EL (cell line): ENCODE data around the gene GOLGA6L7.
A peak's percentile ranks its signal among the peaks of the same experiment; 100 is the strongest.
"Not testable (repeated sequence)": the region's sequence is repeated elsewhere in the genome, so short reads cannot be mapped to it uniquely, and the experiment has no call there.

Experiments
- DNase-seq: peaks from one replicate; pipeline ENCODE4 v3.0.0-alpha.2; 2016

Gene GOLGA6L7, protein sequence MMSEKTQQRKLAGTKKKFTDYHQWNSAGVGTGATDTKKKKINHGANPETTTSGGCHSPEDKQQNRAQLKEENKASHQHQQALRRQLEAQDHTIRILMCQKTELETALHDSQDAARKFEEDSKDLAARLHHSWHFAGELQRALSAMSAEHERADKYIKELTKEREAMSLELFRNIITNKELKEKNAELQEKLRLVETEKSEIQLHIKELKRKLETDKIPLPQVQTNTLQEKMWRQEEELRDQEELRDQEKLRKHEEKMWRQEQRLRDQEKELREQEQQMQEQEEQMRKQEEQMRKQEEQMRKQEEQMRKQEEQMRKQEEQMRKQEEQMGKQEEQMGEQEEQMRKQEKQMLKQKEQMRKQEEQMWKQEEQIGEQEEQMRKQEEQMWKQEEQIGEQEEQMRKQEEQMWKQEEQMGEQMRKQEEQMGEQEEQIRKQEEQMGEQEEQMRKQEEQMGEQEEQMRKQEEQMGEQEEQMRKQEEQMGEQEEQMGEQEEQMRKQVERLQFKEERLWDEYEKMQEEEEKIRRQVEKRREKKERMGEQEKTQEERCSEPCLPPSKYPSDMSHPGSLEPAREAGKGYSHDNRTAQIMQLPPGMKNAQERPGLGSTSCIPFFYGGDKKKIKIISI

DNA sequence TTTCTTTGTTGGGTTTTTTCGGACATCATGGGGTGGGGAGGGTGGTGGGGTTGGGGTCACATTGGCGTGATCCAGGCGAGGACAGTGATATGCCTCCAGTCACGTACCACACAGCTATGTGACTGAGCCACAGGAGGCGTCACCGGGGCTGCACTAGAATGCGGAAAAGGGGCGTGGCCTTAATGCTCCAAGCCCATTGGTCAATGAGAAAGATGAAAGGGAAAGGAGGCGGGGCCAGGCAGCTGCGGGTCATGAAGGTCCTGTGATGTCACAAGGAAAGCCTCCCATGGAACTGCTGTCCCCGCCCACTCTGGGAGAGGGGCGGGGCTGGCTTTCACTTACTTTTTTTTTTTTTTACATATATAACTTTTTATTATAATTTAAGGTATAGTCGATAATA lies at the start of gene GOLGA6L7:
Gene GOLGA6L7, minus strand, starts transcription at position 124 of the 400 bp plus-strand sequence. Its CDS starts 95 bp downstream, at position 29.
- DNase-seq = not testable (repeated sequence)

DNA sequence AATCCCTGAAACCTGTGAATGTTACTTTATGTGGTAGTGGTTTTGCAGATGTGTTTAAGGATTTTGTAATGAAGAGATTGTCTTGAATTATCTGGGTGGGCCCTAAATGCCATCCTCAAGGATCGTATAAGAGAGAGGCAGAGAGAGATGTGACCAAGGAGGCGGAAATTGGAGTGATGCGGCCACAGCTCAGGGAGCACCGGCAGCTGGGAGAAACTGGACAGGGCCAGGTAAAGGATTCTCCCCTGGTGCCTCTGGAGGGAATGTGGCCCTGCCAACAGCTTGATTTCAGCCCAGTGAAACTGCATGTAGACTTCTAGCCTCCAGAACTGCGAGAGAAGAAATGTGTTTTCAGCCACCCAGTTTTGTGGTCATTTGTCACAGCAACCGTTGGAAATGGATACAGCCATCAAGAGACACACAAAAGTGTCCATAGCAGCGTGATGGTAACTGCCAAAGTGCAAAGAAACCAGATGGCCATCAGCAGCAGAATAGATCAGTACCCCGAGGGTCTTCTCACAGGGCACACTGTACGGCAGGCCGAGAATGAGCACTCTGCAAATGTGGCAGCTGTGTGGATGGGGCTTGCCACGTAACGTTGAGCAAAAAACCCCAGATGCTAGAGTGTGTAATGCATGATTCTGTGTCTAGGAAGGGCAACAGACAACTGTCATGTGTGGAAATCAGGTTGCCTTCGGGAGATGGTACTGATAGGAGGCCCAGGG lies 49.6 kb upstream of the GOLGA6L7 start:
- no peak for DNase-seq

DNA sequence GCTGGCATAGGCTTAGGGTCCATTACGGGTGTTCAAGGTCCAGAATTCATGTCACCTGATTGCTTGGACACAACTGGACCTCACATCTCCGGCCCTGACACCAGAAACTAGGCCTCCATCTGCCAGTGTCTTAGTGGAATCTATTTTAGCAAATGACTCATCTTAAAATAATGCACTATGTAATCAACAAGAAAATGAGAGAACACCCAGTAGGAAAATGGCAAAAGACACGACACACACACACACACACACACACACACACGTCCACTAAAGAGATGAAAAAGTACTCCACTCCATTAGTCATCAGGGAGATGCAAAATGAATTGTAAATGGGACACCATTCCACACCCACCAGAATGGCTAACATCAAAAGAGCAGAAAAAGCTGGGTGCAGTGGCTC lies 48.5 kb upstream of the GOLGA6L7 start:
- peak; percentile 90 for DNase-seq

DNA sequence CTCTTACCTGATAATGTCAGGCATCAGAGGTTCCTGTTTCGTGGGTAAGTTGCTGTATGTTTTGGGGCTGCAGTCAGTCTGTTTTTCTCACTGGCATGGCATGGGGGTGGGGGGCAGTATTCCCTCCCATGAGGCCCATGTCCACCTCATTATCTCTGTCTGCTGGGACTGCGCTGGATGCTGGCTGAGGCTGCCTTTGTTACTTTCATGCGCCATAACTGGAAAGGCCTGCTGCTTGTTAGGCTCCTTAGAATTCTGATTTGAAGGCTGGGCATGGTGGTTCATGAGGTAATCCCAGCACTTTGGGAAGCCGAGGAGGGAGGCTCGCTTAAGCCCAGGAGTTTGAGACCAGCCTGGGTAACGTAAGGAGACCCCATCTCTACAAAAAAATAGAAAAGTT lies 47.1 kb upstream of the GOLGA6L7 start:
- DNase-seq = no peak

DNA sequence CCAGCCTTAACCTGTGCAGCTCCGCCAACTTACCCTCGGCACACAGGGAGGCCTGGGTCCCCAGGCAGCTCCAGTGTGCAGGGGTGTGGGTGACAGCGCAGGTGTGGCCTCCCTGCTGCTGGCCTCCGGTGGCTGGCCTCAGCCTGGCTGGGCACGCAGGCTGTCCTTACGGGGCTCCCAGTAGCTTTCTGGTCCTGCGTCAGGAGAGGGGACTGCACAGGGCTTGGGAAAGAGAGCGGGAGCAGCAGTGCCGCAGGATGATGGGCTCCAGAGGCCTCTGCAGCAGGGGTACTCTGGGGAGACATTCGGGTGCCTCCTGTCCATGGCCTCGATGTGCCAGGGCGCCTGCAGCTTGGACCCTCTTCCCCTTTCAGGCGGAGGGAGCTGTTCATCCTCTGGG lies 46.7 kb upstream of the GOLGA6L7 start:
- no peak for DNase-seq

DNA sequence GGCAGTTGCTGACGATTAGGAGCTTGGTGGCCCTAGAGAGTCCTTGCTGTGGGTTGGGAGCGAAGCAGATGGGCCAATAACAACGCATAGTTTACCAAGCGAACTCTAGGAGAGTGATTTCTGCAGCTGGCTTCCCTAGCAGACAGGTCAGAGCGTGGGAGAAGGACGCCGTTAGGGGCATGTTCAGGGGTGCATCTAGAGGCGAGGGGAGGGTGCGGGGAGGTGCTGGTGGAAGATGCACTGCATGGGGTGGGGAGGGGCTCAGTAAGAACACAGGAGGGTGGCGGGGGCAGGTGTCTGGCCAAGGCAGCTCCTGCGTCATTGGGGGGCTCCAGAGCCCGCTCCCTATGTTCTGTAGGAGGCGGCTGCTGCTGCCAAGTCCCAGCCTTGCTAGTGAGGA lies 46.2 kb upstream of the GOLGA6L7 start:
- DNase-seq = no peak

DNA sequence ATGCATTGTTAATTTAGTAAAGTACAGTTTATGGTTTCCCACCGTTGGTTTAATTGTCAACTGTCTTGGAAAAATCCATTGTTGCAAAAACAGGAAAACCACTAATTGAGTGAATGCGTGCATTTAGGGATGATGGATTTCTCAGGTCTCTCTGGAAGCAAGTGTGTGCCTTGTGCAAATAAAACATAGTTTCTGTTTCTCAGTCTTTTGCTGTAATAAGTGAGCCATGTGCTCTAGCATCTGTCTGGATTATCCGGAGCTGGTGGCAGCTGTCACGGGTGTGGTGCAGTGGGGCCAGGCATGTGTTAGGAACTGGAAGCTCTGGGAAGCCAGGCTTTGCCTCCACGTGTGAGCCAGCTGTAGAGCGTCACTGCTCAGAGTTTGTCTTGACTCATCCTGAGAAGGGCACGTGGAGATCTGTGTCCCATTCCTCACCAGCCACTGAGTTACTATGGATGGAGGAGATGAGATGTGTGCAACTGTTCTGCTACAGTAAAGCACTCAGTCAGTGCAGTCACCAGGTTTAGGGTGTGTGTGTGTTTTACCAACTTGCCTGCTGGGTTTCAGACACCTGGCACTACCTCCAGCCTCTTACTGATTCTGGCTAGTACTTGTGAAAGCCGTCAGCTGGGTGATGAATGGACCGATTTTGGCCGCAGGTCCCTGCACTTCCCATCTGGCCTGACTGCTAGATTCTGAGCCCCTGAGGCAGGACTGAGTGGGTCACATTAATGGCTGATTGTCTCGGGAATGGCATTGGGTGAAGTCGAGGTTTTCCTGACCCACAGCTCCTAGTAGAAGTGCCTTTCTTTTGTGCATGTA lies 44.6 kb upstream of the GOLGA6L7 start:
- peak; percentile 38 for DNase-seq

DNA sequence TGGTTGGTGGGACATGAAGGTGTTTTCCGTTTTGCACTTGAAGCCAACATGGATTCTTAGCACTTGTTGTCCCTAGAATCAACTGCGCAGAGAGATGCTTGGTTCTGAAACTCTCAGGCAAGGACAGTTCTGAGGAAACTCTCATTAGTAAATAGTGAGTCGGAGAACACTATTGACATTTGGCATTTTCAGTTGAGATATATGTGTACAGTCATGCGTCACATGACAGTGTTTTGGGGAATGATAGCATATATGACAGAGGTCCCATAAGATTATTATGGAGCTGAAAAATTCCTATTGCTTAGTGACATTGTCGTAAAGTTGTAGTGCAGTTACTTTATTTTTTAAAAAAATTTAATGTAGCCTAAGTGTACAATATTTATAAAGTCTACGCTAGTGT lies 43.1 kb upstream of the GOLGA6L7 start:
- DNase-seq = no peak

DNA sequence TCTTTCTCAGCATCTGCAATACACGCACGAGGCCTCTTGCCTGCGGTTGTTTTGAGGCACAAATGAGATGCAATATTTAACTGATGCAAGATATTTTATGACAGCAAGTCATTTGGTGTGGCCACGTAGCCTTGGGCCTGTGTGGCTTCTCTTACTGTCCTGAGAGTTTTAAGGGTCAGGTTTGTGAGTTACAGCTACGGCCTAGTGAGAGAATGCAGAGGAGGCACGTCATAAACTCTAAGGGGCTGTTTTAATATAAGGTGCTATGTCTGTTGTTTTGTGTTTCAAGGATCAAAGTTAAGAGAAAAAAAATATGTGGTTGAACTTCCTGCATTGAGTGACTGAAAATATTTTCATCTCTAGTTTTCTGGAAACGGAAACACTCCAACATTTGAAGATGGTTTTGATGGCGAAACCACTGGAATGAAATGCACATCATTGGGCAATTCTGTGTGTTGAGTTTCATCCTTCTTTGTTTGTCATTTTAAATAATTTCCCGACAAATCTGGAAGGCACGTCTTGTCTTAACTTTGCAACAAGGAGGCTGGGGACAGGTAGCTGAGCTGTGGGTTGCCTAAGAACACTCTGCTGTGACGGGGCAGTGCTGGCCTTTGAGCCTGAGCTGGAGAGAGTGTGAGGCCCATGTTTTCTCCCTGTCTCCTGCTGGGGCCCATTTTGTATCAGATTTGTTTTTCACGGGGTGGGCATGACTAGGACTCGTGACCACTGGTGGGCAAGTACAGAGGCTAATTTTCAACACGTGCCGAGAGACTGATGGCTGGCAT lies 42.5 kb upstream of the GOLGA6L7 start:
- DNase-seq = no peak

DNA sequence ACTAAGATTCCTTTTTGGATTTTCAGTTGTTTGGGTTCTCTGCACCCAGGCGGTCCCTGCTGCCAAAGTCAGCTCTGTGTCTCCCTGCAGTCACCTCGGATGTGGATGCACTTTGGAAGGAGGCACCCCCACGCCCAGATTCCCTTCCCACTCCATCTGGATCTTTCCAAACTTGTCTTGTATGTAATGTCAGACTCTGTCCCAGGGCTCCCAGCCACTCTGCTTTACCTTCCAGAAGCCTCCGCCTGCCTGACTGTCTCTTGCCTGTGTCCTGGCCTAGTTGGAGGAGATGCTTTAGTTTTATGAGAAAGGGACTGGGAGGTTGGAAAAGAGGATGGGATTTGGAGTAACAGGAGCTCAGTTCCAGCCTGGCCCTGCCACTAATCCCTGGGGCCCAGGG lies 41.8 kb upstream of the GOLGA6L7 start:
- DNase-seq = not testable (repeated sequence)

DNA sequence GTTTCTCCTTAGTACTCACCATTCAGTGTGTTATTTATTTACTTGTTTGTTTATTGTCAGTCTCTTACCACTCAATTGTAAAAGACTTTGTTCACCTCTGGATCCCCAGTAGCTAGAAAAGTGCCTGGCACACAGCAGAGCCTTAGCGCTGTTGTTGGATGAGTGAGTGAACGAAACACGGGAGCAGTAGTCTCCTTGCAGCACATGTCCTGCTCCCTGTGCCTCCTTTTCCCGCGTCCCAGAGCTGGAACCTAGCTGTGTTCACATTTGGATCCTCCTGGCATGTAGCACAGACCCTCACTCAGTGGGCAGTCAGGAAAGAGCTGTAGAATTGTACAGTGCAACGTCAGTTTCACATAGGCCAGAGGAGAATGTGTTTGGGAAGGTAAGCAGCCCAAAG lies 41.4 kb upstream of the GOLGA6L7 start:
- DNase-seq = not testable (repeated sequence)

DNA sequence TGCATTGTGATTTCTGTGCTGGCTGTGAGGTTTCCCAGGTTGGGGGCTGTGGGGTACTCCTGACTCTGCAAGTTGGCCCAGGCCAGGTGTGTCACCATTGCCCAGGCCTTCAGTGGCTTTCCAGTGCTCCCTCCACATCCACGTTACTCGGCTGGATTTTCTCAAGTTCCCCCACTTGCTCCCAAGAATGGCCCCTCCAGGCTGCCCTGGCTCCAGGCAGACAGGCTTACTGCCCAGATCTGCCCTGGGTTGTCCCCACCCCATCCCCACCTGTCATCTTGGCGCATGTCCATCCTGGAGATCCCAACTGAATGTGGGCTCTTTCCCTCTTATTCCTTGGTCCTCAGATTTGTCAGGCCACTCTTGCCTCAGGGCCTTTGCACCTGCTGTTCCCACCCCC lies 40.9 kb upstream of the GOLGA6L7 start:
- no peak for DNase-seq

DNA sequence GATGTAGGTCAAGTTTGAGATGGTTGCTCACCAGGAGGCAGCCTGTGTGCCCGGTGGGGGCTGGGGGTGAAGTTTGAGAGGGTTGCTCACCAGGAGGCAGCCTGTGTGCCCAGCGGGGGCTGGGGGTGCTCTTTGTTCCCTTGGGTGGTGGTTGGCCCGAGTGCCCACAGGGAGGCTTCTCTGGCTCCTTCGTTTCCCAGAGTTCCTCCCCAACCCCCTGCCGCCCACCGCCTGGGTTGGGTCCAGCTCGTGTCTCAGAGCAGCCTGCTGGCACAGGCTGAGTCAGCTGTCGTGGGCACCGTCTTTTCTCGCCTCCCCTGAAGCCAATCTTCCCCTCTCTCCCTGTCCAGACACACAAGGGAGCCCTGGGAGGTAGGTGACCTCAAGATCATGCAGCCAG lies 40.5 kb upstream of the GOLGA6L7 start:
- no peak for DNase-seq

DNA sequence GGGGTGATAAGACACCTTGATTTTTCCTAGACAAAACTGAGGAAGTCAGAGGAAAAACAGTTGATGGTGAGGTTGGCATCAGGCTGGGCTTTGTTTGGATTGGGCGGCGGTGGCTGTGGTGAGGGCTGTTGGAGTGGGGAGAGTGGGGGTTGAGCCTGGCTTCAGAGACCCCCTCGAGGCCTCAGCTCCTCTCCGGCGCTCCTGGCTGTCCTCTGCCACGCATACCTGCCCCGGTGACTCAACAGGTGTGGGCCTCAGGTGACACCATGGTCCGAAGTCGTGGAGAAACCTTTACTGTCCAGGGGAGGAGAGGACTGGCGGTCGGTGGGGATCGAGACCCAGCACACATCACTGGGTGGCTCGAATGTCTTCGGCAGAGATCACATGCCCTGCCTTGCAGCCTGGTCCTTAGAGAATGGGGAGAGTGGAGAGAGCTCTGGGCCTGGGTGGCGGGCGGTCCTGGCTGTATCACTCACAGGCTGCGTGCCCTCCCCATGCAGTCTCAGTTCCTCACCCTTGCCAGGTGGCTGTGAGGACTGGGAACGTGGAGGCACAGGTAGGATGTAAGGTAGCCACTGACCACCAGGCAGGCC lies 40.0 kb upstream of the GOLGA6L7 start:
- DNase-seq = no peak

DNA sequence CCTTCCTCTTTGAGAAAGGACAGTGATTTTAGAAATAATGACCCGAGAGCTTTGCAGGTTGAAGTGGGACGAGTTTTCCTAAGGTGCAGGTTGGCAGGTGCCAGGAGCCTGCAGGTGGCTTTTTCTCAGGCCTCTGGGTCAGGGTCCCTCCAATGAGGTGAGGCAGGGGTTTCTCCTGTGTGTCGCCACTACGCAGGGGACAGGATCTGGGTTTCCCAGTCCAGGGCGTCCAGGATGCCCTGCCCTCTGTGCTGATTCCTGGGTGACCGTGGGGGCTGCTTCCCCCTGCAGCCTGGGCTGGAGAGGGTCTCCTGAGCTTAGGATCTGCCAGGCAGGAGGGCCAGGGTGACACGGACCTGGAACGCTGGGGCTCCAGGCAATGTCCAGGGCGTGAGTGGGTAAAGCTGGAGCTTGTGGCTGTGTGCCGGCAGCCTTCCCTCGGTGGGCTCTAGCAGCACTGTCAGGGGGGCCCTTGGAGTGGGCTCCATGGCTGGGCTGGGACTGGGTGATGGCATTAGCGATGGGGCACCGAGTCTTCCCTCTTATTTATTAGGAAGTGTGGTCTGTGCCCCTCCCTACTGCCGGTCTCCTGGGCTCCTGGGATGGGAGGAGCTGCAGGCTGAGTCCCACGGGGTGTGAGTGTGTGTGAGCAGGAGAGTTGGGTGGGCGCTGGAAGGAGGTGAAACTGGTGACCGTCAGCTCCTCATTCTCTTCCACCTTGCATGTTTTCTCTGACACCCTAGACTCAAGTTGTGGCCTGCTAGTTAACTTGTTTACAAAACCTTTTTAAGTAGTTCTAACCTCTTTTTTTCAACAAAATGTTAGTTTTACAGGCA lies 39.1 kb upstream of the GOLGA6L7 start:
- no peak for DNase-seq

DNA sequence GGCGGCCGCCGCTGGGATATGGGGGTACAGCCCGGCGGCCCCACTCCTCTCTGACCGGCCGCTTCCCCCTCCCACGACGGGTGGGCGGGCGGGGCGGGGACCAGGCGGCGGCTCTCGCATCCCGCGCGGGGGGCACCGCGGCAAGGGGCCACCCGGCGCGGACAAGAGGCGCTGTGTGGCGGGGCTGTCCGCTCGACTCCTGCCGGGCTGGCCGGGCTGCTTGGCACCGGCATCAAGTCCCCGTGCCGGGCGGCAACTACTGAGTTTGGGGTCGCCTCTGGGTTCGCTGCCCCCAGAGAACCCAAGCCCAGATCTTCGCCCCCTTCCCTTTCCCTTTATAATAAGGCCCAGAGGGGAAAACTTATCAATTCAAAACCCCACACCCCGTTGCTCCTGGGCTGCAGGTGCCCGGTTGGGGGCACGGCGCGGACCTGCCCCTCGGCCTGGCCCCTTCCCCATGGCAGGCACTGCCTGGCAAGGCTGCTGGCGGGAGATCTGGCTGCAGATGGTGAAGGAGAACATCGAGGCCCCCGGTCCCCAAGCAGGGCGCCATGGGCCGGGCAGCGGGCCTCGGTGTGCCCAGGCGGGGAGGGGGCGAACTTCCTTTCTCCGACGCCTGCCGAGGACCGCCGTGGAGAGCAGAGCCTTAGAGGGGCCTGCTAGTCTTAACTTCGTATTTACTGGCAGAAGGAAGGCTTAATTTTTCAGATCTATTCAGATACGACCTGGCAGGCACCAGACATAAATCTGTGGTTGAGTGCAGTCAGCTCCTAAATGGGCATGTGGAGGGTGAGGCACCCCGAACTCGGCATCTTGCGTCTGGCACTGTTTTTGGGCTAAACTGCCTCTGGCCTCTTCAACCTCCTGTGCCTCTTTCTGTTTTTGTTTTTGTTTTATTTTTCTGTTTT lies 38.2 kb upstream of the GOLGA6L7 start:
- peak; percentile 14 for DNase-seq

DNA sequence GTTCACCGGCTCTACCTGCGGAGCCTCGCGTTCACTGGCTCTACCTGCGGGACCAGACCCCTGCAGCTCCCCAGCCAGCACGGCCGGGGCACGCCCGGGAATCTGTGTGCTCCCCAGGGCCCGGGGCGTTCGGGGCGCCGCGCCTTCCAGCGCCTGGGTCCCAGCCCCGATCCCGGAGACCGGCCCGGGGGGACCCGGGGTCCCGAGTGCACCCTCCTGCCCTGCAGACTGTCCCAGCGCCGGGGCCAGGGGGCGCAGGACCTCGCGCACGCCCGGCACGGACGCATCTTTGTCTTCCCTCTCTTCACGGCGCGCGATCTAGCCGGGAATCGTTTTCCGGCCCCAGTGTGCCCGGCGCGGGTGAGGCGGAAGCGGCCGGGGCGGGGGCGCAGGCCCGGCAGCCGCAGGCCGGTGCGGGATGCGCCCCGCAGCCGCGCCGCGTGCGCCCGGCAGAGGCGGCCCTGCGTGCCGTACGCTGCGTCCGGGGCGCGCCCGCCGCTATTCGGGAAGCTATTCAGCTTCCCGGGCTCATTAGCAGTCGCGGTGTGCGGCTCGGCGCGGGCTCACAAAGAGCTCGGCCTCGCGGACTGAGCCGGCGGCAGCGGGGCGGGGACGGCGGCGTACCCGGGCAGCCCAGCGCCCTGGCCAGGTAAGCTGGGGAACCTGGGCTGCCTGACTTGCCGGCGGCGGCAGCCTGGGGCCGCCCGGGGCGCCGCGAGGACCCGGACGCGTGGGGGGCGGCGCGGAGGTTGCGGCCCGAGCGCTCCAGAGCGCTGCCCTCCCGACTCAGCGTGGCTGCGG lies 37.4 kb upstream of the GOLGA6L7 start, which contains the start of gene APBA2:
Gene APBA2, plus strand, starts transcription at position 345 of the 801 bp plus-strand sequence. CDS start 167,911 bp downstream, outside the sequence.
- peak; percentile 49 for DNase-seq

DNA sequence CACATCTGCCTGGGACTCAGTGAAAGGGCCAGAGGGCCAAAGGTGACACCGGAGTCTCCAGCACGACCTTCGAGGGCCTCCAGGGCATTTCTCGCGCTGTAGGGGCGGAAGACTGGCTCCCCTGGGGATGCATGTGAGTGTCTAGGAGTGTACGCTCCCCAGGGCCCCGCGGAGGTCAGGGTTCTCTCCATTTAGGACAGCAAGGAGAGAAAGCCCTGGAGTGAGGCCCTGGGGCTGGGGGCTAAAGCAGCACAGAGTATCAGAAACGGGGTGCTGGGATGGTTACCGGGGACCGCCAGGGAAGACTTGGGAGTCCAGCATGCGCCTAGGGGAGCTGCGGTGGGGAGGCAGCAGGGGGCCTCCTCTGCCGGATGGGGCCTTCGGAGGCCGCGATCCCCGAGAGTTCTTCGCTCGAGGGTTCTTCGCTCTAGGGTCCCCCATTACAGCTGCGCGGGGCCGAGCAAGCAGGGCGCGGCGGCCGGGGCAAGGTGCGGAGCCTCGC lies 36.7 kb upstream of the GOLGA6L7 start:
- peak; percentile 14 for DNase-seq
